Mucosa of descending colon (tissue), 3 donors: Measurements from ENCODE around the gene KDM4B. TPM values are rescaled to one million over a fixed set of nuclear protein-coding genes. Genes with fewer than 3 reads are reported as not detected.
A peak's percentile ranks its signal among the peaks of the same experiment; 100 is the strongest.

ENCODE experiments used
- ATAC-seq: fragments of 200-7000 bp; cut with Tn5 transposase; one replicate; pipeline ENCODE4 v1.9.1; 2020; ENCODE audit warnings: mild to moderate bottlenecking, moderate library complexity
- DNase-seq, 3 donors: peaks; one replicate each; pipeline ENCODE4 v3.0.0-alpha.2; 2020
- H3K36me3 ChIP-seq: fragments of 200-600 bp; one replicate; pipeline ENCODE4 v1.8.0; 2021; ENCODE audit warnings: low read depth, mild to moderate bottlenecking
- H3K4me1 ChIP-seq: fragments of 200-600 bp; one replicate; pipeline ENCODE4 v1.8.0; 2021; ENCODE audit warnings: low read depth, mild to moderate bottlenecking
- H3K4me3 ChIP-seq: fragments of 200-600 bp; one replicate; pipeline ENCODE4 v1.8.0; 2021; ENCODE audit warnings: mild to moderate bottlenecking
- H3K9me3 ChIP-seq: fragments of 200-600 bp; one replicate; pipeline ENCODE4 v1.8.0; 2021; ENCODE audit warnings: mild to moderate bottlenecking
- intact Hi-C, 2 donors: fragments of 100-400 bp; cut with DNase I in 1 of 2; cut with micrococcal nuclease in 1 of 2; formaldehyde crosslinking; loops; one replicate each; pipeline versions ENCODE4 v1.11.0 to v1.11.1; 2022; cut with DNase I, micrococcal nuclease
- total RNA-seq, 3 donors: library from RNA; stranded (reverse); fragmentation: NEBNext Ultra II Directional in 2 of 3; extraction: Animal tissue kit (Norgen Biotek cat#: 25700) in 2 of 3; gene quantifications; one replicate each; pipeline versions ENCODE4 v1.2.1 to v1.2.4, GENCODE V29; 2021 to 2023
- TF ChIP-seq, protein P1 (sequence below): fragments of 200-600 bp; IDR thresholded peaks from one replicate; pipeline ENCODE4 v1.8.0; 2022; ENCODE audit warnings: antibody characterized with exemption, mild to moderate bottlenecking
- donor health status: DM: no; HTN: no; CAD: no; lungs with moderate emphysema.
- donor health status: DM: no; HTN: no; CAD: no.
- donor health status: DM: no; HTN: yes; CAD: no.

Gene KDM4B
- total RNA-seq, 3 donors from 2014 or later, result 42.7 to 53.8 (median 50.0) TPM

DNA sequence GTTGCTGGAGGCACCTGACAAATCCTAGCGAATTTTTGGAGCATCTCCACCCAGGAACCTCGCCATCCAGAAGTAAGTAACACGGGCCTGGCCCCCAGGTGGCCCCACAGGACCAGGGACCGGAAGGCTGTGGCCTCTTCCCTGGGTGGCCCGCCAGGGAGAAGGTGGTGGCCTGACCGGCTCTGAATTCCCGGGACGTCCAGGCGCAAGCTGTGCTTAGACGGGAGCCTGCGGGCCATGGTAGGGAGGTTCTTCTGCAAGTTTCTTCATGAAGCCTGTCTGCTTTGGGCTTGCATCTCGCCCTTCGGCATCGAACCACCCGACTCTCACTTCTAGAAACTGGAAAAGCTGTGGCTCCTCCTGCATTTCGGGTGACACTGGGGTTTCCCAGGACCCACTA lies 47.4 kb downstream of the KDM4B start:
- no peak for ATAC-seq
- TF ChIP-seq, protein P1, sequence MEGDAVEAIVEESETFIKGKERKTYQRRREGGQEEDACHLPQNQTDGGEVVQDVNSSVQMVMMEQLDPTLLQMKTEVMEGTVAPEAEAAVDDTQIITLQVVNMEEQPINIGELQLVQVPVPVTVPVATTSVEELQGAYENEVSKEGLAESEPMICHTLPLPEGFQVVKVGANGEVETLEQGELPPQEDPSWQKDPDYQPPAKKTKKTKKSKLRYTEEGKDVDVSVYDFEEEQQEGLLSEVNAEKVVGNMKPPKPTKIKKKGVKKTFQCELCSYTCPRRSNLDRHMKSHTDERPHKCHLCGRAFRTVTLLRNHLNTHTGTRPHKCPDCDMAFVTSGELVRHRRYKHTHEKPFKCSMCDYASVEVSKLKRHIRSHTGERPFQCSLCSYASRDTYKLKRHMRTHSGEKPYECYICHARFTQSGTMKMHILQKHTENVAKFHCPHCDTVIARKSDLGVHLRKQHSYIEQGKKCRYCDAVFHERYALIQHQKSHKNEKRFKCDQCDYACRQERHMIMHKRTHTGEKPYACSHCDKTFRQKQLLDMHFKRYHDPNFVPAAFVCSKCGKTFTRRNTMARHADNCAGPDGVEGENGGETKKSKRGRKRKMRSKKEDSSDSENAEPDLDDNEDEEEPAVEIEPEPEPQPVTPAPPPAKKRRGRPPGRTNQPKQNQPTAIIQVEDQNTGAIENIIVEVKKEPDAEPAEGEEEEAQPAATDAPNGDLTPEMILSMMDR, result no peak
- Histone ChIP-seq H3K9me3 (no peaks in the 10 kb centered on the region), H3K4me1 (no peaks in the 10 kb centered on the region), H3K4me3 (no peak overlapping the region), H3K36me3 (no peaks in the 10 kb centered on the region)
- intact Hi-C loops, result no loop called here
- DNase-seq, result no peak

GRCh38 chr19:5016781-5017180 lies 47.9 kb downstream of the KDM4B start:
- TF ChIP-seq, protein P1, result no peak
- no peaks in the 10 kb centered on the region for H3K4me1 ChIP-seq
- DNase-seq, result no peak
- H3K9me3 ChIP-seq, result no peaks in the 10 kb centered on the region
- ATAC-seq, result no peak
- intact Hi-C loops, result no loop called here
- H3K4me3 ChIP-seq, result no peak overlapping the region
- no peaks in the 10 kb centered on the region for H3K36me3 ChIP-seq

DNA sequence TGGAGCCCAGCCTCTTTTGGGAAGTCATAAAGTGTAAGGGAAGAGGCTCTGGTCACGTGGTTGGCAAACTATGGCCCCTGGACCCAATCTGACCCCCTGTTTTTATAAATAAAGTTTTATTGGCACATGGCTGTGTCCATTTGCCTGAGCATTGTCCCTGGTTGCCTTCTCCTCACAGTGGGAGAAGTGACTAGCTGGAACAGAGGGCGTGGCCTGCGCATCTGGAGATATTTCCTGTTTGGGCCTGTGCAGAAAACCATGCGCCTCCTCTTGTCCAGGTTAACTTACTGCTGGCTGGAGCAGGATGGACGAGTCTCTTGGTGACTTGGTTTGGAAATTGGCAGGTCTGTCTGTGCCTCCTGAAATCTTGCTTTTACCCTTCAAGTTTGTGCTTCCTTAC lies 48.3 kb downstream of the KDM4B start:
- intact Hi-C loops, result no loop called here
- TF ChIP-seq, protein P1, result no peak
- Histone ChIP-seq H3K4me3 (no peak overlapping the region), H3K36me3 (no peaks in the 10 kb centered on the region), H3K9me3 (no peaks in the 10 kb centered on the region), H3K4me1 (no peaks in the 10 kb centered on the region)
- no peak for DNase-seq
- ATAC-seq, result peak; percentile 46

DNA sequence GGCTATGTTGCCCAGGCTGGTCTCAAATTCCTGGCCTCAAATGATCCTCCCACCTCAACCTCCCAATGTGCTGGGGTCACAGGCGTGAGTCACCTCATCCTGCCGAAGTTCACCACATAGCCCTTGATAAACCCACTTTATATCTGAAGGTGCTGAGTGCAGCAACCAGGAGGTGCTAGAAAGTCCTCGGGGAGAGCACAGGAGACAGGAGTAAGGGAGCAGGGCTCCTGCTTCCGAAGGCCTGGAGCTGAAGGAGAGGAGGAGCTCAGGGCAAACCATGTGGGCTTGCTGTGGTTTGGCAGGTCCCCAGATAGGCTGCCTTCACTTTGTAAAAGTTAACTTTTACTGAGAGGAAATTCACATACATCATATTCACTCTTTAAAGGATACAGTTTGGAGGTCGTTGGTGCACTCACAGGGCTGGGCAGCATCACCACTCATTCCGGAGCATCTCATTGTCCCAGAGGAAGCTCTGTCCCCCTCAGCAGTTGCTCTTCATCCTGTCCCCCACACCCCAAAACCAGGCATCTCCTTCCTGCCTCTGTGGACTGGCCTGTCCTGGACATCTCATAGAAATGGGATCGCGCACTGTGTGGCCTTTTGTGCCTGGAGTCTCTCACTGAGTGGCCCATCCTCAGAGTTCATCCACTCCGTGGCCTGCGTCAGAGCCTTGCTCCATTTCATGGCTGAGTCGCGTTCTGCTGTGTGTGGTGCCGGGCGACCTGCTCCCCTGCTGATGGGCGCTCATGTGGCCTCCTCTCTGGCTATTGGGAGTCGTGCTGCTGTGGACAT lies 49.5 kb downstream of the KDM4B start:
- DNase-seq (no peak), ATAC-seq (no peak)
- Histone ChIP-seq H3K9me3 (no peaks in the 10 kb centered on the region), H3K36me3 (no peaks in the 10 kb centered on the region), H3K4me3 (no peak overlapping the region), H3K4me1 (no peaks in the 10 kb centered on the region)
- intact Hi-C loops, result no loop called here
- TF ChIP-seq, protein P1, result no peak

GRCh38 chr19:5020368-5020767 lies 51.5 kb downstream of the KDM4B start:
- TF ChIP-seq, protein P1, result no peak
- intact Hi-C loops, result no loop called here

More at GRCh38 chr19:5020368-5020767, 51.5 kb downstream of the KDM4B start:
- no peaks in the 10 kb centered on the region for H3K36me3 ChIP-seq
- DNase-seq (no peak), ATAC-seq (no peak)
- no peaks in the 10 kb centered on the region for H3K9me3 ChIP-seq
- no peaks in the 10 kb centered on the region for H3K4me1 ChIP-seq
- H3K4me3 ChIP-seq, result no peak overlapping the region
